IMR-90 (cell line): Measurements from ENCODE around the gene TDRD5.

Experiments used
- CTCF ChIP-seq: conservative IDR thresholded peaks from 2 replicates; pipeline ENCODE4 v1.5.1; 2012; ENCODE audit warnings: mild to moderate bottlenecking, low read depth, low read length, improper control_type of control experiment
- MAFK ChIP-seq: IDR thresholded peaks from 2 replicates; pipeline ENCODE4 v1.6.1; 2012; ENCODE audit warnings: low read depth, low read length, improper control_type of control experiment
- MXI1 ChIP-seq: IDR thresholded peaks from 2 replicates; pipeline ENCODE4 v1.6.1; 2012; ENCODE audit warnings: low read depth, mild to moderate bottlenecking, low read length, moderate library complexity, borderline replicate concordance
- POLR2A ChIP-seq: IDR thresholded peaks from 2 replicates; pipeline ENCODE4 v1.6.1; 2012; ENCODE audit warnings: mild to moderate bottlenecking, low read depth, low read length

GRCh38 chr1:179583771-179584320 is 7.8 kb upstream of the TDRD5 start:
- TF ChIP-seq CTCF (no peak), MXI1 (no peak), POLR2A (no peak), MAFK (no peak)
